ENCODE data around the gene MCRIP1.

MCRIP1 gene

DNA sequence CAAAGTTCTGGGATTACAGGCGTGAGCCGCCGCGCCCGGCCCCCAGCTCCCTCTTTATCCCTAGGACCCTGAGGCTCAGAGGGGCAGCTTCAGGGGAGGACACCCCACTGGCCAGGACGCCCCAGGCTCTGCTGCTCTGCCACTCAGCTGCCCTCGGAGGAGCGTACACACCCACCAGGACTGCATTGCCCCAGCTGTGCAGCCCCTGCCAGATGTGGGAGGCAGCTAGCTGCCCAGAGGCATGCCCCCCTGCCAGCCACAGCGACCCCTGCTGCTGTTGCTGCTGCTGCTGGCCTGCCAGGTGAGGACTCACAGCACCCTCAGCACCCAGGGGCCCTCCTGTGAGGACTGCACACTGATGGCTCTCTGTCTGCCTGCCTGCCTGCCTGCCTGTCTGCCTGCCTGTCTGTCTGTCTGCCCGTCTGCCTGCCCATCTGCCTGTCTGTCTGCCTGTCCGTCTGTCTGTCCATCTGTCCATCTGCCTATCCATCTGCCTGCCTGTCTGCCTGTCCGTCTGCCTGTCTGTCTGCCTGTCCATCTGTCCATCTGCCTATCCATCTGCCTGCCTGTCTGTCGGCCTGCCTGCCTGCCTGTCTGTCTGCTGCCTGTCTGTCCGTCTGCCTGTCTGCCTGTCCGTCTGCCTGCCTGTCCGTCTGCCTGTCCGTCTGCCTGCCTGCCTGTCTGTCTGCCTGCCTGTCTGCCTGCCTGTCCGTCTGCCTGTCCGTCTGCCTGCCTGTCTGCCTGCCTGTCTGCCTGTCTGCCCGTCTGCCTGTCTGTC lies 24.1 kb downstream of the MCRIP1 start:
- H3K9me3 Mint-ChIP-seq: no peaks in the 10 kb centered on the region
- H3K36me3 Mint-ChIP-seq (ENCODE audit: low read depth): no peaks in the 10 kb centered on the region
- no peak overlapping the region for H3K4me3 Mint-ChIP-seq
- H3K27me3 Mint-ChIP-seq: peaks cover 14% of the 10 kb centered on the region
- no peaks in the 10 kb centered on the region for H3K4me1 Mint-ChIP-seq (ENCODE audit: low read depth)
- no peak overlapping the region for H3K27ac Mint-ChIP-seq

GRCh38 chr17:81807839-81808238 lies 25.3 kb downstream of the MCRIP1 start:
- H3K27ac Mint-ChIP-seq: no peak overlapping the region
- H3K4me3 Mint-ChIP-seq: no peak overlapping the region
- no peaks in the 10 kb centered on the region for H3K9me3 Mint-ChIP-seq
- H3K27me3 Mint-ChIP-seq: peaks cover 19% of the 10 kb centered on the region
- H3K4me1 Mint-ChIP-seq (ENCODE audit: low read depth): no peaks in the 10 kb centered on the region
- H3K36me3 Mint-ChIP-seq (ENCODE audit: low read depth): no peaks in the 10 kb centered on the region

DNA sequence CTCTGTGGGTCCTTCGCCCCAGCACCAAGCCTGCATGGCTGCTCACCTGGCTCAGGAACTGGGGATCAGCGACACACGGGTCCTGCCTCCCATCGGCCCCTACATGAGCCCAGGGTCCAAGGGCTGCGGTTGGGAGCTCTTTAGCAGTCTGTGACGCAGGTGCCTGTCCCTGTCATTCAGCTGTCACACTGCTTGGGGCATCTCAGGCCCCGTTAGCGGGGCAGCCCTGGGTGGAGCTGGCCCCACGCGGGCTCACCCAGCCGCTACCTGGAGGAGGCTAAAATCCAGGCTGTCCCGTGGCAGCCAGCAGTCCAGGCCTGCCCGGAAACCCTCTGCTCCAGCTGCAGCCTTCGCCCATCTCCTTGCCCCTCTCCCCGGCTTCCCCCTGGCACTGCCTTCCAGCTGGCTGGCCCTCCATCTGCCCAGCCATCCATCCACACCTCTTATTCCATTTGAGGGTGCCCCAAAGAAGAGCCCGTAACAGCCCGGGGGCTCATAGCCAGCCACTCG lies 25.8 kb downstream of the MCRIP1 start:
- Mint-ChIP-seq H3K4me1 (ENCODE audit: low read depth) (no peaks in the 10 kb centered on the region), H3K27me3 (peaks cover 24% of the 10 kb centered on the region), H3K27ac (no peak overlapping the region), H3K4me3 (no peak overlapping the region), H3K36me3 (ENCODE audit: low read depth) (no peaks in the 10 kb centered on the region), H3K9me3 (no peaks in the 10 kb centered on the region)

GRCh38 chr17:81806461-81807209 lies 26.5 kb downstream of the MCRIP1 start:
- no peaks in the 10 kb centered on the region for H3K9me3 Mint-ChIP-seq
- H3K4me1 Mint-ChIP-seq (ENCODE audit: low read depth): no peaks in the 10 kb centered on the region
- peaks cover 30% of the 10 kb centered on the region for H3K27me3 Mint-ChIP-seq
- H3K4me3 Mint-ChIP-seq: no peak overlapping the region
- H3K27ac Mint-ChIP-seq: no peak overlapping the region
- H3K36me3 Mint-ChIP-seq (ENCODE audit: low read depth): no peaks in the 10 kb centered on the region

DNA sequence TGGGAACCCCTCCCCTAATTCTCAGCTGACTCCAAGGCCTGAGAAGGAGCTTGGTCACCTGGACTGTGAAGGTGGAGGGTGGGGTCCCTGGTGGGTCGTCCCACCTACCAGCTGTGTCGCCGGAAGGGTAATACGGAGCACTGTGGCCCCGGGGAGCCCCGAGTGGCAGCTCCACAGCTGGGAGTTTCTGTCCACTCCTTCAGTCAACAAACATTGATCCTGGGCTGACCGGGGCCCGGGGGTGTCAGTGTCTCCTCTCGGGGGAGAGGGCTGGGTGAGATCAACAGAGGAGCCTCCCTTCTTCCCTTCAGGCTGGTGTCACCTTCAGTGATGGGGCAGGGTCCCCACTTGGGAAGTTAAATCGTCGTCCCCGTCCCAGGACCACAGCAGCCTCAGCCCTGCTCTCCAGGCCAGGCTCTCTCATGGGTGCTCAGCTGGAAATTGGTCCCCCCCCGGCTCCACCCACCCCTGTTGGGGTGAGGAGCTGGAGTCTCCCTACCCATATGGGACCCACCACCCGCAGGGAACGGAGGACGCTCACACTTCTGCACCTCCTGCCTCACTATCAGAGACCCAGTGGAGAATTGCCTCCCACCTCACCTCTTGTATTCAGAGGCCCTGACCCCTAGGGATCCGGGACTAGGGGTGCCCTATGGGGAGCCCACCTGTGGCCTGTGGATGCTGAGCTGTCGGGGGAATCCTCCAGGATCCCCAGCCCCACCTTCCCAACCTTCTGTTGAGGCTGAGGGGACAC lies 27.2 kb downstream of the MCRIP1 start:
- Mint-ChIP-seq H3K4me1 (ENCODE audit: low read depth) (no peaks in the 10 kb centered on the region), H3K4me3 (no peak overlapping the region), H3K36me3 (ENCODE audit: low read depth) (no peaks in the 10 kb centered on the region), H3K27me3 (peaks cover 31% of the 10 kb centered on the region), H3K9me3 (no peaks in the 10 kb centered on the region), H3K27ac (no peak overlapping the region)

DNA sequence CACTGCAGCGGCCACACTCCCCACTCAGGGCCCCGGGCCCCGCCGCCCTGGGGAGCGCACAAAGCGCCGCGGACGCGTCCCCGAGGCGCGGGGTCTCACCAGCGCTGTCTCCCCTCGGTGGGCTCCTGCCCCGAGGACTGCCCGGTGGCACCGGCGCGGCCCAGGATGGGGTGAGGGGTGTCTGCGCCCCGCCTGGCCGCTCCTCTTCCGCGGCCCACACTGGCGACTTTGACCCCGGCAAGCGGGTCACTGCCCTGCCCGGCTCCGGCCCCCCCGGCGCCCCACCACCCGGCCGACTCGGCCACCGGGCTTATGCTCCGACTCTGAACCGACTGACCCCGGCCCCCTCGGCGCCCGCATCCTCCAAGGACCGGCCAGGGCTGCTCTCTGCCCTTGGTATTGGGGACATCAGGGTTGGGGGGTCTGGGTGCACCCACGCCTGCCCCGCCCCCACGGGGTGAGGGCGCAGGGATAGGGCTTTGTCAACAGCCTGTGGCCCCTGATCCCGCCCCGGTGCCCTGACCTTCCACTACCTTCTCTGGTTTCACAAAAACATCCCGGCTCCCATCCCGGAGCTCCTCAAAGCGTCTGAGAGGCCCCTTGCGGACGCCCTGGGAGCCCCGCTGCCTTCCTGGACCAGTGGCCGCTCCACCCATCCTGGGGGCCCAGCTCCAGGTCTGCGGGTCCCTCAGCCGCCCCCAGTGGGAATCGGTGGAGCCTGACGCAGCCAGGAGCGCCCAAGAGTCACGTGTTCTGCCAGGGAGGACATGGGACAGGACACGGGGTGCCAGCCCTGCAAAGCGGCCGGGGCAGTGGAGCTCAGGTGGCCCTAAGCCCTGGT lies 28.3 kb downstream of the MCRIP1 start:
- Mint-ChIP-seq H3K4me3 (no peak overlapping the region), H3K4me1 (ENCODE audit: low read depth) (no peaks in the 10 kb centered on the region), H3K27me3 (peaks cover 39% of the 10 kb centered on the region), H3K9me3 (no peaks in the 10 kb centered on the region), H3K36me3 (ENCODE audit: low read depth) (no peaks in the 10 kb centered on the region), H3K27ac (no peak overlapping the region)

- no peaks in the 10 kb centered on the region for H3K4me1 Mint-ChIP-seq (ENCODE audit: low read depth)
- H3K27me3 Mint-ChIP-seq: peaks cover 31% of the 10 kb centered on the region
- no peaks in the 10 kb centered on the region for H3K36me3 Mint-ChIP-seq (ENCODE audit: low read depth)
- H3K9me3 Mint-ChIP-seq: no peaks in the 10 kb centered on the region
- H3K4me3 Mint-ChIP-seq: no peak within 1 kb of the TSS
- no peak within 1 kb of the TSS for H3K27ac Mint-ChIP-seq
These were observed 29.1 kb downstream of the MCRIP1 start, which contains the start of gene GCGR for GRCh38 chr17:81803728-81804558. Gene GCGR (plus strand): TSS chr17:81804150. CDS start chr17:81809019, 4,869 bp downstream.

- H3K36me3 Mint-ChIP-seq (ENCODE audit: low read depth): no peaks in the 10 kb centered on the region
- no peaks in the 10 kb centered on the region for H3K9me3 Mint-ChIP-seq
- peaks cover 30% of the 10 kb centered on the region for H3K27me3 Mint-ChIP-seq
- no peaks in the 10 kb centered on the region for H3K4me1 Mint-ChIP-seq (ENCODE audit: low read depth)
- H3K27ac Mint-ChIP-seq: no peak overlapping the region
- H3K4me3 Mint-ChIP-seq: no peak overlapping the region
These were observed 30.0 kb downstream of the MCRIP1 start for GRCh38 chr17:81802856-81803643.

DNA sequence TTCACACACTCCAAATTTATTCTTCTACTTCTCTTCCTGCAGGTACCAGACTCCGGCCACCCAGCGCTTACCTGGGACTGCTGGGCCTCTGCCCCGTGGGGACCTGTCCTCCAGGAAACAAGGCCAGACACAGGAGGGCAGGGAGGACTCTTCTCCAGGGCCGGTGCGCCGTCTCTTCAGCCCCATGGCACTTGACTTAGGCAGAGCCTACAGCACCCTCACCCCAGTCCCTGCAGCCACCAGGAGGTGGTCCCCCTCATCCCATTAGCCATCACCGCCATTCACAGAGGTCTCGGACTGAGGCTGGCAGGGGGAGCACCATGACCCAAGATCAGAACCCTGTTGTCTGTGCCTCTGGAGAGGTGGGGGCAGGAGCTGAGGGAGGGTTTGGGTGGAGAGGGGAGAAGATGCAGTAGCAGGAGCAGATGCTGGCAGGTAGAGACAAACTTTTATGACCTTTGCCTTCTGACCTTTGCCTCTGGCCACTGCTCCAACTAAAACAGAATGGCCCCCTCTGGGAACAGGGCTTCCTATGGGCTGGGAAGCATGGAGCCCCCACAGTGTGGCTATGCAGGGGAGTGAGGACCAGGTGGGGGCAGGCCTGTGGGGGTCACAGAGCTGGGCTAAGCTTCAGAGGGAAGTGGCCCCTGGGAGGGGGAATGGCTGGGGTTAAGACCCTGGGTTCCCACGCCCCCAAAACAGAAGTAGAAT lies 30.9 kb downstream of the MCRIP1 start:
- Mint-ChIP-seq H3K4me3 (no peak overlapping the region), H3K4me1 (ENCODE audit: low read depth) (no peaks in the 10 kb centered on the region), H3K27me3 (peaks cover 30% of the 10 kb centered on the region), H3K27ac (no peak overlapping the region), H3K36me3 (ENCODE audit: low read depth) (no peaks in the 10 kb centered on the region), H3K9me3 (no peaks in the 10 kb centered on the region)

DNA sequence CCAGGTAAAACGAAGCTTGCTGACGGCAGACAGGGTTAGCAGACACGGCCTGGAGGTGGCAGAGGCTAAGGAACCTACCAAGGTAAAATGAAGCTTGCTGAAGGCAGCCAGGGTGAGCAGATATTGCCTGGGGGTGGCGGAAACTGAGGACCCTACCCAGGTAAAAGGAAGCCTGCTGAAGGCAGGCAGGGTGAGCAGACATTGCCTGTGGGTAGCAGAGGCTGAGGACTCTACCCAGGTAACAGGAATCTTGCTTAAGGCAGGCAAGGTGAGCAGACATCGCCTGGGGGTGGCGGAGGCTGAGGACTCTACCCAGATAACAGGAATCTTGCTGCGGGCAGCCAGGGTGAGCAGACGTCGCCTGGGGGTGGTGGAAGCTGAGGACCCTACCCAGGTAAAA lies 31.8 kb downstream of the MCRIP1 start:
- H3K4me3 Mint-ChIP-seq: no peak overlapping the region
- H3K36me3 Mint-ChIP-seq (ENCODE audit: low read depth): no peaks in the 10 kb centered on the region
- H3K9me3 Mint-ChIP-seq: no peaks in the 10 kb centered on the region
- H3K27ac Mint-ChIP-seq: no peak overlapping the region
- no peaks in the 10 kb centered on the region for H3K4me1 Mint-ChIP-seq (ENCODE audit: low read depth)
- peaks cover 30% of the 10 kb centered on the region for H3K27me3 Mint-ChIP-seq

DNA sequence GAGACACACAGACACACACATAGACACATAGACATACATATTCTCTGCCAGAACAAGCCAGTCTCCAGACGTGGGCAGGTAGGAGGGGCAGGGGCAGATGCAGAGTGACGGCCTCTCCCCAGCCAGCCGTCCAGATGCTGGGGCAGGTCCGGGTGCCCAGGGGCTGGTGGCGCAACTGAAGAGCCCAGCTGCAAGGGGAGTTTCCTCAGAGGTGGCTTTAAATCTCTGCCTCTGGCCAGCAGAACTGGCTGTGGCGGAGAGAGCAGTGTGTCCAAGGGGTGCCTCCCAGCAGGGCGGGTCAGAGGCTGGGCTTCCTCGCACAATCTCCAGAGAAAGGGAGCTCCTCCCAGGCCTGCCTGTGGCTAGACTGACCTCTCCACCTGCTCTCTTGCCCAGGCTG lies 38.6 kb downstream of the MCRIP1 start:
- Mint-ChIP-seq H3K4me1 (ENCODE audit: low read depth) (no peaks in the 10 kb centered on the region), H3K36me3 (ENCODE audit: low read depth) (no peaks in the 10 kb centered on the region), H3K9me3 (no peaks in the 10 kb centered on the region), H3K4me3 (no peak overlapping the region), H3K27me3 (no peaks in the 10 kb centered on the region), H3K27ac (no peak overlapping the region)

GRCh38 chr17:81794074-81794476 lies 39.0 kb downstream of the MCRIP1 start:
- Mint-ChIP-seq H3K27me3 (no peaks in the 10 kb centered on the region), H3K27ac (no peak overlapping the region), H3K9me3 (no peaks in the 10 kb centered on the region), H3K4me3 (no peak overlapping the region), H3K4me1 (ENCODE audit: low read depth) (no peaks in the 10 kb centered on the region), H3K36me3 (ENCODE audit: low read depth) (no peaks in the 10 kb centered on the region)

Data from stimulated activated naive CD8-positive, alpha-beta T cell treated with anti-CD3 and anti-CD28 coated beads, Interleukin-15, Interleukin-2, amounts not matched to agents 100 ng/mL and 50 ng/mL, for 24 hours (primary cell).